D341Med (cell line): Measurements from ENCODE around the gene COL11A1.
"Not testable (repeated sequence)": the region's sequence is repeated elsewhere in the genome, so short reads cannot be mapped to it uniquely, and the experiment has no call there.

Experiments used
- DNase-seq: peaks from one replicate; pipeline ENCODE4 v3.0.0; 2012; ENCODE audit warnings: low spot score

COL11A1 gene

GRCh38 chr1:102834688-102835320 is 273.5 kb downstream of the COL11A1 start:
- DNase-seq: no peak

DNA sequence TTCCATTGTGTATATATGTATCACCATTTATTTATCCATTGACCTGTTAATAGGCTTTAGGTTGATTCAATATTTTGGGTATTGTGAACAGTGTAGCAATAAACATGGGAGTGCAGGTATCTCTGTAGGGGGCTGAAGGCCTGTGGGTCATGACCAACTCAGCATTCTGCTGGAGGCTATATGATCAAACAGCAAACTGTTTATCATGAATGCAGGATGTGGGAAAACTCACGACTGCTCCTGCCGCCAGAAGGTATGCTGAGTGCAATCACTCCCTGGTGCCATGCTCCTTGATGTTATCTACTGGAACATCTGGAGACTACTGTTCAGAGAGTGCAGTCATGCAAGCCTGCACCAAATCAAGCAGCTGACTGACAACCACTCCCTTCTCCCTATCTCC is 275.2 kb downstream of the COL11A1 start:
- DNase-seq: no peak

DNA sequence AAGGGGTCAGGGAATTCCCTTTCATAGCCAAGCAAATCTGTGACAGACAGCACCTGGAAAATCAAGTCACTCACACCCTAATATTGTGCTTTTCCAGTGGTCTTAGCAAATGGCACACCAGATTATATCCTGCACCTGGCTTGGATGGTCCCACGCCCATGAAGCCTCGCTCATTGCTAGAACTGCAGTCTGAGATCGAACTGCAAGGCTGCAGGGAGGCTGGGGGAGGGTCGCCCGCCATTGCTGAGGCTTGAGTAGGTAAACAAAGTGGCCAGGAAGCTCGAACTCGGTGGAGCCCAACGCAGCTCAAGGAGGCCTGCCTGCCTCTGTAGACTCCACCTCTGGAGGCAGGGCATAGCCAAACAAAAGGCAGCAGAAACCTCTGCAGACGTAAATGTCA is 281.6 kb downstream of the COL11A1 start:
- DNase-seq: not testable (repeated sequence)
